Mesodermal cell (in vitro differentiated cells): Measurements from ENCODE around the gene NR1I2.

ENCODE experiments used
- H3K27ac ChIP-seq: 2 replicates; pipeline ENCODE4 v1.7.0; 2013; ENCODE audit warnings: mild to moderate bottlenecking, low read depth, low read length, moderate library complexity; ENCODE audit not compliant: severe bottlenecking
- H3K36me3 ChIP-seq: 2 replicates; pipeline ENCODE4 v1.7.1; 2013; ENCODE audit warnings: mild to moderate bottlenecking, low read length, moderate library complexity; ENCODE audit not compliant: control insufficient read depth, insufficient read depth
- H3K4me1 ChIP-seq: one replicate; pipeline ENCODE4 v1.7.1; 2013; ENCODE audit warnings: mild to moderate bottlenecking, low read length; ENCODE audit not compliant: insufficient read depth, control insufficient read depth, poor library complexity, severe bottlenecking
- H3K4me3 ChIP-seq: 2 replicates; pipeline ENCODE4 v1.7.0; 2013; ENCODE audit warnings: low read length, control low read depth, mild to moderate bottlenecking; ENCODE audit not compliant: insufficient read depth, poor library complexity, severe bottlenecking; ENCODE audit errors: extremely low read depth
- H3K9me3 ChIP-seq: 2 replicates; pipeline ENCODE4 v1.7.1; 2013; ENCODE audit warnings: mild to moderate bottlenecking, low read length, moderate library complexity; ENCODE audit not compliant: control insufficient read depth
- WGBS, 2 experiments: methylation state at CpG; one replicate each; pipeline ENCODE4 v1.1.5; 2013; ENCODE audit warnings: missing lambda C conversion rate in 2 of 2; ENCODE audit not compliant: insufficient coverage in 2 of 2; 5-methylcytosine and 5-hydroxymethylcytosine counted together

Gene NR1I2

DNA sequence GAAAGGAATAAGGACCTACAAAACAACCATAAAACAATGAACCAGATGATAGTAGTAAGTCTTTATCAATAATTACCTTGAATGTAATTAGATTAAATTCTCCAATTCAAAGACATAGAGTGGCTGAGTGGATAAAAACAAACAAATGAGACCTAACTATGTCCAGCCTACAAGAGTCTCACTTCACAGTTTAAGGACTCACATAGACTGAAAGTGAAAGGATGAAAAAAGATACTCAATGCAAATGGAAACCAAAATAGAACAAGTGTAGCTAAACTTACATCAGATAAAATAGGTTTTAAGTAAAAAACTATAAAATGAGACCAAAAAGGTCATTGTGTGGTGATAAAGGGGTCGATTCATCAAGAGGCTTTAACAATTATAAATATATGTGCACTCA is 21.9 kb upstream of the NR1I2 start:
- H3K4me1 ChIP-seq, result no peaks in the 10 kb centered on the region
- no peaks in the 10 kb centered on the region for H3K9me3 ChIP-seq
- no peaks in the 10 kb centered on the region for H3K36me3 ChIP-seq
- no peak overlapping the region for H3K4me3 ChIP-seq
- H3K27ac ChIP-seq, result no peak overlapping the region
- no CpG with 5 or more reads among the region's 1 CpG for WGBS, 2 experiments

DNA sequence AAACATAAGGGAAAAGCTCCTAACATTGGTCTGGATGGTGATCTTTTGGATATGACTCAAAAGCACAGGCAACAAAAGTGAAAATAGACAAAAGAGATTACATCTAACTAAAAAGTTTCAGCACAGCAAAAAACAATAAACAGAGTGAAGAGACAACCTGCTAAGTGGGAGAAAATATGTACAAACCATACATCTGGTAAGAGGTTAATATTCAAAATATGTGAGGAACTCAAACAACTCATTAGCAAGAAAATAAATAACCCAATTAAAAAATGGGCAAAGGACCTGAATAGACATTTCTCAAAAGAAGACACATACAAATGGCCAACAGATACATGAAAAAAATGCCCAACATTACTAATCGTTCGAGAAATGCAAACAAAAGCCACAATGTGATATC is 19.0 kb upstream of the NR1I2 start:
- H3K36me3 ChIP-seq, result no peaks in the 10 kb centered on the region
- no CpG with 5 or more reads among the region's 2 CpGs for WGBS, 2 experiments
- H3K4me1 ChIP-seq, result no peaks in the 10 kb centered on the region
- no peaks in the 10 kb centered on the region for H3K9me3 ChIP-seq
- no peak overlapping the region for H3K4me3 ChIP-seq
- H3K27ac ChIP-seq, result no peak overlapping the region

DNA sequence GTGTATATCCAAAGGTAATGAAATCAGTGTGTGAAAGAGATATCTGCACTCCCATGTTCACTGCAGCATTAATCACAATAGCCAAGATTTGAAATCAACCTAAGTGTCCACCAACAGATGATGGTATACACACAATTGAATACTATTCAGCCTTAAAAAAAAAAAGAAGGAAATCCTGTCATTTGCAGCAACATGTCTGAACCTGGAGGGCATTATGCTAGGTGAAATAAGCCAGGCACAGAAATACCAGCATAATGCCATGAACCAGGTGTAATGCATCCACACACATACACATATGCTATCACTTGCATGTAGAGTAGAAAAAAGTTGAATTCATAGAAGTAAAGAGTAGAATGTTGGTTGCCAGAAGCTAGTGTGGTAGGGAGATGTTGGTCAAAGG is 18.4 kb upstream of the NR1I2 start:
- Histone ChIP-seq H3K9me3 (no peaks in the 10 kb centered on the region), H3K27ac (no peak overlapping the region), H3K4me1 (no peaks in the 10 kb centered on the region), H3K4me3 (no peak overlapping the region), H3K36me3 (no peaks in the 10 kb centered on the region)

DNA sequence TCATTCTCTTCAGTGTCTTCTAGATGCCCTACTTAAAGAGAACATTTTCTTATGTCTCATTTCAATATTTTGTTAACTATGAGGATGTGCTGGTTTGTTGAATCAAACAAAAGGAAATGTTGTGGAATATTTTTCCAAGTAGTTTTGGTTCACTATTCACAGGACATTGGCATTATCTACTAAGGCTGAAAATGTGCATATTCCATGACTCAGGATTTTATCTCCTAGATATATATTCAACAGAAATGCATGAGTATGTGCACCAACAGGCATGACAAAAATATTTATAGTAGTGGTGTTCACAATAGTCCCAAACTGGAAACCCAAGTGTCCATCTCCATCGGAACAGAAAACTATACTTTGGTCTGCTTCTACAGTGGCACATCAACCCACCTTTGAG is 16.7 kb upstream of the NR1I2 start:
- WGBS, 2 experiments, result no CpG with 5 or more reads among the region's 1 CpG
- Histone ChIP-seq H3K36me3 (no peaks in the 10 kb centered on the region), H3K27ac (no peak overlapping the region), H3K9me3 (no peaks in the 10 kb centered on the region), H3K4me3 (no peak overlapping the region), H3K4me1 (no peaks in the 10 kb centered on the region)

DNA sequence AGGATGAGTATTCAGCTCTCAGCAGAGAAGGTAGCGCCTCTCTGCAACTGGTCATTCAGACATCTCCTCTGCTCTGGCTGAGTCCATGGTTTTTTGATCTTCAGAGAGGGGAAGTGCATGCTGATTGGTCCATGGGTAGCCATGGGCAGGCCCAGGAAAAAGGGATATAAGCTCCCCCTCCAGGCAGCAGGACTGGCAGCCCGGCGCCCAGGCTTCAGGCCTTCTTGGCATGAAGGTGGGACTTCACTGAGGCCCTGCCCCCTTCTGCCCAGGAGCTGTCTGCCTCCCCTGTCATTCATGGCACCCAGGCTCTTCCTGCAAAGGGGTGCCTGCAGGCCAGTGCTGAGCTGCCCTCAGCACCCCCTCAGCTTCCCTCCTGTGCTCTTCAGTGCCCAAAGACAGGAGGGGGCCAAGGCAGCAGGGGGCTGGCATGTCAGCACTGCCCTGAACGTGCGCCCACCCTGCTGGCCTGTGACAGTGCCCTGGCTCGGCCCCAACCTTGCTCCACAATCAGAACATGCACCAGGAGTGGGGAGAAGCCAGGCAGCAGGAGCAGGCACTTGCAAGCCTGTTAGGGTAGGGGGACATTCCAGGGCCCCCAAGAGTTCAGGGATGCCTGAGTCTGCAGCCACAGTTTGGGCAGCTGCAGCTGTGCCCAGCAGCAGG is 13.8 kb upstream of the NR1I2 start:
- no peak overlapping the region for H3K27ac ChIP-seq
- no peaks in the 10 kb centered on the region for H3K36me3 ChIP-seq
- no peak overlapping the region for H3K4me3 ChIP-seq
- 93 to 94% methylated on average over 2 to 4 of the region's 6 CpGs for WGBS, 2 experiments
- no peaks in the 10 kb centered on the region for H3K4me1 ChIP-seq
- H3K9me3 ChIP-seq, result no peaks in the 10 kb centered on the region

DNA sequence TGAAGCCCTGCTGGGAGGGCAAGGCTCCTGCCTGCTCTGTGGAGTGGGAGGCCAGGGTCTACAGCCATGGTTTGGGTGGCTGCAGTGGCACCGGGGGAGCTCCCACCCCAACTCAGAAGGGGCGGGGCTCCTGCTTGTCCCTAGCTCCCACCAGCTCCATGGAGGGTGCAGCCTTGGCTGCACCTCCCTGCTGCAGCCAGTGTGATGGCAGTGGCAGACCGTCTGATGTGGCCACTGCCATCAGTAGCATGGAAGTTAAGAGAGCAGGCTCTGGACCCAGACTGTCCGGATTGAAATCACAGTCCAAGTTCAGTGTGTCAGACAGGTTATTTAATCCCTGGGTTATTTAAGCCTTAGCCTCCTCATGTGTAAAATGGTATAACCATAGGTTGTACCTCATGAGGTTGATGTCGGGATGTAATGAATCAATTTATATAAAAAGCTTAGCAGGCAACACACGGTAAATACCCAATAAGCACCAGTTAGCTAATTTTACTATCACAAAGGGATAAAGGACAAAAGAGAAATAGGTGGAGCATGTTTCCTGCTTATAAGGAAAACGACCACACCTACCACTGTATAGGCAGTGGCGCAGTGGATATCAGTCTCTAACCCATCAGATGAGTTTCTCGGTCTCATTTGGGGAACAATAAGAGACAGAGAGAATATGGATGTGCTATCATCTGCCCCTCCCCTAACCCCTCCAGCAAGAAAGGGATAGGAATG is 13.1 kb upstream of the NR1I2 start:
- H3K27ac ChIP-seq, result no peak overlapping the region

DNA sequence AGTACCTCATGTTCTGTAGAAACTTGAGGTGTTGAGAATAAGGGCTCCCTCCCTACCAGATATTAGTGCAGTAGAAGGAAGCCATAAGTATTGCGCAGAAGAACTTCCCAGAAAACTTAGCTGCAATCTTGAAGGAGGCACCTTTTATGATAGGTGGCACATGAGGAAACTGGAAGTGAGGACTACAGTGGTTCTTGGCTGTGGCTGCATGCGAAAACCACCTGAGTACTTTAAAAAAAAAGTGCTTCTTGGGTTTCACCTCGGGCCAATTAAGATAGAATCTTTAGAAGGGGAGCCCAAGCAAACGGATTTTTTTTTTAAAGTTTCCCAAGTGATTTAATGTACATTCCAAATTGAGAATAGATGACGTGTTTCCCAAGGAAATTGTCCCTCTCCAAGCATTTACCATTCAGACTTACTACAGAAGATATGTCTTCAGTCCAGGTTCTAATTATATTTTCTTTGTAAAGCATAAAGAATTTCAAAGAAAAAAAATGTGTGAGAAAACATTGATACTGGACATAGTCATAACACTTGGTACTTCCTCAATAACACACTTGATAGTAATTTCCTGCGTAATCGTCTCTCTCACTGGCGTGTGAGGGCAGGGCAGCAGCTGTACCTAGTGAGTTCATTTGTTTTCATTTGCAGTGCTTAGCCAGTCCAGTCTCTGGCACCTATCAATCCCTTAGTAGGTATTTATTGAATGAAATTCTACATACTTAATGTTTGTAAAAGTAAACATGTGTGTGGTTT is 12.3 kb upstream of the NR1I2 start:
- 83 to 86% methylated on average over 3 to 6 of the region's 8 CpGs for WGBS, 2 experiments
- Histone ChIP-seq H3K4me3 (no peak overlapping the region), H3K9me3 (no peaks in the 10 kb centered on the region), H3K27ac (no peak overlapping the region), H3K4me1 (no peaks in the 10 kb centered on the region), H3K36me3 (no peaks in the 10 kb centered on the region)

More for the DNA sequence above, 13.1 kb upstream of the NR1I2 start:
- Histone ChIP-seq H3K4me1 (no peaks in the 10 kb centered on the region), H3K4me3 (no peak overlapping the region), H3K36me3 (no peaks in the 10 kb centered on the region), H3K9me3 (no peaks in the 10 kb centered on the region)
- WGBS, 2 experiments, result 100% methylated on average over 3 of the region's 9 CpGs

DNA sequence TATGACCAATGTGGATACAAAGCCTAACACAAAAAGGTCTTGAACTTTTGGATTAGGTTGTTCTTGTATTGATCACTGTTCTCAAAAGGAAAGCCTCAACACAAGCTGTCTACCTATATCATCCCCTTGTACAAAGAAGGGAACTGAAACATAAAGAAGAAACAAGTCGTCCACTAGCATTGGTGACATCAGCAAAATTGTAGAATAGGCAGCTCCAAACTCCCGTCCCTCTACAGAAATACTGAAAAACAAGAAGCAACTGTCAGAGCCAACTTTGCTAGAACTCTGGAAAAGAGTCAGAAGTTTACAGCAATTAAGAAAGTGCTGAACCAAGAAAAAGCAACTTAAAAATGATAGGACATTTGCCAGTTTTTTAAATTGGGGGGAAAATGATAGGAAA is 7.5 kb upstream of the NR1I2 start:
- 71% methylated on average over 1 of the region's 2 CpGs; no CpG with 5 or more reads in 1 of the 2 experiments for WGBS, 2 experiments
- H3K36me3 ChIP-seq, result no peaks in the 10 kb centered on the region
- no peaks in the 10 kb centered on the region for H3K4me1 ChIP-seq
- H3K27ac ChIP-seq, result no peak overlapping the region
- peaks cover 7% of the 10 kb centered on the region for H3K9me3 ChIP-seq
- no peak overlapping the region for H3K4me3 ChIP-seq

DNA sequence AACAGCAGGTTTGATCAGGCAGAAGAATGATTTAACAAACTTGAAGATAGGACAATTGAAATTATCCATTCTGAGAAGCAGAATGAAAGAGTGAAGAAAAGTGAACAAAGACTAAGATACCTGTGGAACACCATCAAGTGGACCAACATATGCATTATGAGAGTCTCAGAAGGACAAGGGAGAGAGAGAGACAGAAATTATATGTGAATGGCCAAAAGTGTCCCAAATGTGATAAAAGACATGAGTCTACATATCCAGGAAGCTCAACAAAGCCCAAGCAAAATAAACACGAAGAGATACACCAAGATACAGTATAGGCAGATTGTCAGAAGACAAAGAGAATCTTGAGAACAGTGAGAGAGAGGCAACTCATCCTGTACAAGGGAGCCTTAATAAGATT is 5.6 kb upstream of the NR1I2 start:
- H3K36me3 ChIP-seq, result no peaks in the 10 kb centered on the region
- H3K4me1 ChIP-seq, result no peaks in the 10 kb centered on the region
- no CpG with 5 or more reads among the region's 1 CpG for WGBS, 2 experiments
- H3K9me3 ChIP-seq, result peaks cover 7% of the 10 kb centered on the region
- no peak overlapping the region for H3K4me3 ChIP-seq
- no peak overlapping the region for H3K27ac ChIP-seq

DNA sequence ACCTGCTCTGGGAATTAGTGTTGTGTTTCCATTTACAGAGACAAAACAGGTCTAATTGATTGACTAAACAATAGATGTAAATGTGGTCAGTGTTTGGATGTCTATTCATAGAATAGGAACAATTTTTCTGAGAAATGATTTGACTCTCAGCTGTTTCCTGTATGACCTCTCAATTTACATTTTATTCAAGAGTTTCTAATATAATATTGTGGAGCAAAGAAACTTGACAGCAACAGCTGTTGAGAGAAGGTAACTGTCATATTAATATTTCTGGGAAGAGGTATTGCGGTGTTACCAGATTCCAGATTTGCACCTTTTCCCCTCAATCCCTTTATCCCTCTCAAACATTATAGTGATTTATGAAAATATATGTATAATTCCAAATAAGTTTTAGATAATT is 3.7 kb upstream of the NR1I2 start:
- Histone ChIP-seq H3K4me3 (no peak overlapping the region), H3K9me3 (peaks cover 7% of the 10 kb centered on the region), H3K4me1 (no peaks in the 10 kb centered on the region), H3K36me3 (no peaks in the 10 kb centered on the region), H3K27ac (no peak overlapping the region)
- WGBS, 2 experiments, result no CpG with 5 or more reads among the region's 1 CpG

DNA sequence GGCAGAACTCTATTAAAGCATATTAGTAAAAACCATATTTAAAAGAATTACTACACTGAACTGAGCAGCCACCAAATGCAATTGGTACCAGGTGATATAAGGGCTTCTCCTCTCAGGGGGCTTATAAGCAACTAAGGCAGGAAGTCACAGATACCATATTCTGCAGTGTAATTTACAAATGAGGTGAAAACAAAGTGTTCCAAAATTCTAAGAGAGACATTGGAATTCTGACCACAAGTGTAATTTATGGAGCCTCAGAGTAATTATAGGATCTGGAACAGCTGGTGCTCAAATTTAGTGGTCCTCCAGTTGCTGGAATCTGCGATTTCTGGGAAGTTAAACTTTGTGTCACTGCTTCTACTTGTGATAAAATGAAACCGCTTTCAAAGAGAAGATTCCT is 3.1 kb upstream of the NR1I2 start:
- Histone ChIP-seq H3K9me3 (peaks cover 7% of the 10 kb centered on the region), H3K4me1 (no peaks in the 10 kb centered on the region), H3K36me3 (no peaks in the 10 kb centered on the region), H3K27ac (no peak overlapping the region), H3K4me3 (no peak overlapping the region)
- WGBS, 2 experiments, result 100% methylated on average over 1 of the region's 2 CpGs
